GM04503 (cell line): ENCODE data around the gene RAC3.

Experiments used
- DNase-seq: peaks from one replicate; pipeline ENCODE4 v3.0.0-alpha.2; 2012; ENCODE audit warnings: low read depth

The RAC3 gene

DNA sequence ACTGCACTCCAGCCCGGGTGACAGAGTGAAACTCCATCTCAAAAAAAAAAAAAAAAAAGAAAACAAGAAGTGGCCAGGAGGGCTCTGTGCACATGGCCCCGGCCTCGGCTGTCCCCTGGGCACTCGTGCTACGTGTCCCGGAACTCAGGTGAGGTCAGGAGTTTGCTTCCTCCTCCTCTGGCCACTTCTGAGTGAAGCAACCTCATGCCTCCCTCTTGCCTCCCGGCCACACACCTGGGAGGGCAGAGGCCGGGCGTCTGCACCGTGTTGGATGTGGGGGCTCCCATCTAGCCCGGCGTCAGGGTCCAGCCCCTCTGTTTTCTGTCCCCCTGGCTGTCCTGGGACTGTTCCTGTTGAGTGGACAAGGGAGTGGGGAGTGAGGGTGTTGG lies 31.9 kb upstream of the RAC3 start:
- DNase-seq: no peak

GRCh38 chr17:81999976-82000802 lies 31.3 kb upstream of the RAC3 start:
- no peak for DNase-seq

- no peak for DNase-seq
These were observed 30.5 kb upstream of the RAC3 start for GRCh38 chr17:82000803-82001570.

DNA sequence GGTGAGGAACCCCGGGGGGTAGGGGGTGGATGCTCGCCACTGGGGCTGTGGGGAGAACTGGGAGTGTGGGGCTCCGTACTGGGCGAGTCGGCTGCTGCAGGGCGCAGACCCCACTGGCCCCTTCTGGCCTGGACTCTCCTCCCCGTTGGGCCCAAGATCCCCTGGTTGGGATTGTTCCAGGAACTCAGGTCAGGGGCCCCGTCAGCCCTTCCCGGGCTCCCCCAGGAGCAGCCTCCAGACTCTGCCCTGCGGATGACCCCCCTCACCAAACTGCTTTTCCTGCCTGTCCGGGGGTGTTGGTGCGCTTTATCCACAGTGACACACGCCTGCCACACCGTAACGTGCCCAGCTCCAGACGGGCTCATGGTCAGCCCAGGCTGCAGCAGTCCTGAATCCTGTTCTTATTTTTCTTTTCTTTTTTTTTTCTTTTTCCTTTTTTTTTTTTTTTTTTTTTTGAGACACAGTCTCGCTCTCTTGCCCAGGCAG lies 29.9 kb upstream of the RAC3 start:
- no peak for DNase-seq

DNA sequence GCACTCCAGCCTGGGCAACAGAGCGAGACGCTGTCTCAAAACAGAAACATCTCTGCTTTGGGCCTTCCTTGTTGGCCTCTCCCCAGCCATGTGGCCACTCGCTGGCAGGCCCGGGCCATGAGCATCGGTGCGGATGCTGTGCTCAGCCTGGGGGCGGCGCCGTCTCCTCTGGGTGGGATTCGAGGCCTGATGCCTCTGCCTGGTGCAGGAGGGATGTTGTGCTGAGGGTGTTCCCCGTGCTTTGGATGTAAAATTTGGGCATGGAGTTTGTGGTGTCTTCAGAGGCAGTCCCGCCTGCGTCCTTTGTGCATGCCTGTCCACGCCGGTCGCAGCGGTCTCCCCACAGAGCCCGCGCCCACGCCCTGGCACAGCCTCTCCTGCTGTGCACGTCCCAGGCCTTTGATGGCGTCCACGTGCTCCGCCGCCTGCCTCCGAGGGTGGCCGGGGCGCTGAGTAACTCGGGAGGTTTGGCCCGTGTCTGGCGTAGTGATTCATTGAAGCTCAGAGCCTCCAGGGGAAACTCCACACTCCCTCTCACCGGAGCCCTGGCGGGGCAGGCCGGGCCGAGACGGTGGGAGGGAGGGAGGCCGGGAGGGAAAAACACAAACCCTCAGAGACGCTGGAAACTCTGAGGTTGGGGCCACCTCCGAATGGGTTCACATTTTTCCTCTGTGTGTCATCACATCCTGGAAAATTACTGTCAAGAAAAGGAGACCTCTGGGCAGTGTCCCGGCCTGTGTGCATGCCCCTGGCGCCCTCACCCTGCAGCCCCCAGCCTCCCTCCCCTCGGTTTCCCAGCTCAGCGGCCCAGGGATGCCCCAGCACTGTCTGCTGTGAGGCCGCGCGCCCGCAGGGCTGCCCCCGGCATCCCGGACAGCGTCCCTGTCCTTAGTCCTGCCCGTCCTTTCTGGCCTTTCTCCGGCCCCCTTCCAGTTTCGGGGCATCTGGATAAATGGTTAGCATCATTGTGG lies 27.8 kb upstream of the RAC3 start:
- DNase-seq: peak; percentile 82

GRCh38 chr17:82004517-82005455 lies 26.7 kb upstream of the RAC3 start:
- no peak for DNase-seq

- no peak for DNase-seq
These were observed 25.7 kb upstream of the RAC3 start for GRCh38 chr17:82005701-82006348.

- DNase-seq: no peak
These were observed 24.8 kb upstream of the RAC3 start for GRCh38 chr17:82006468-82007227.

DNA sequence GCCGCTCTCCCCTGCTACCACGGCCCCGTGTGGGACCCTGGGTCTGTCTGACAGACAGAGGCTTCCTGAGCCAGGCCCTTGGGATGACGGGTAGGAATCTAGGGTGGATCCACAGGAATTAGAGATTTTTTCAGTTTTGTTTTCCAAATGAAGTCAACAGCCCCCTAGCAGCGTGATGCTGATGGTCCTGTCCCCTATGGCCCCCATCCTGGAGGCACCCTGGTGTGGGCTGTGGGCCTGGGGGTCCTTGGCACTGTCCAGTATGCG lies 24.3 kb upstream of the RAC3 start:
- no peak for DNase-seq

GRCh38 chr17:82007495-82008257 lies 23.8 kb upstream of the RAC3 start:
- DNase-seq: no peak

DNA sequence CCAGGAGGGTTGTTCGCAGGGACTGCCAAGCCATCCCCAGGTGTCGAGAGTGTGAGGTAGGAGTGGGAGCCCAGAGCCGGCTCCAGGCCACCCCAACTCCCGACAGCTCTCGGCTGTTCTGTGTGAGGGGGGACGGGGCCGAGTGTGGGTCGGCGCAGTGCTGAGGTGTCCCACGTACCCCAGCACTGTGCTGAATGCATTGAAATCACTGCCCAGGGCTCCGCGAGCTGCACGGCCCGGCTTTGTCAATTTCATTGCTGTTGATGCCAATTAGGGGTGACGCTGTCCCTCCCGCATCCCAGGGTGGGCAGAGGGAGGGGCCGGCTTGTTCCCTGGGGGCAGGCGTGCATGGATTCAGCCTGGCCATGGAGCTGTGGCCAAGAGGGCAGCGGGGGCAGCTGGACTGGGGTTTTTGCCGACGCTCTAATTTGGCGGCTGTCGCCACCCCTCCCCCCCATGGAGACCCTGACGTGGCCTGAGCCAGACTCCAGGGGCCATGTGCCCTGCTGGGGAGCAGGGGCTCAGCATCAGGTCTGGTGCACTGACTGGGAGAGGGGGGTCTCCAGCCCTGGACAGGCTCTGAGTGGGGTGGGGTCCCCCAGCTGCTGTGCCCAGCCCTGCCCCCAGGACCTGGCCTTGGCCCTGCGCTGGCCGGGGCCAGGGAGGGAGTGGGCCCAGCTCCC lies 23.1 kb upstream of the RAC3 start:
- no peak for DNase-seq

DNA sequence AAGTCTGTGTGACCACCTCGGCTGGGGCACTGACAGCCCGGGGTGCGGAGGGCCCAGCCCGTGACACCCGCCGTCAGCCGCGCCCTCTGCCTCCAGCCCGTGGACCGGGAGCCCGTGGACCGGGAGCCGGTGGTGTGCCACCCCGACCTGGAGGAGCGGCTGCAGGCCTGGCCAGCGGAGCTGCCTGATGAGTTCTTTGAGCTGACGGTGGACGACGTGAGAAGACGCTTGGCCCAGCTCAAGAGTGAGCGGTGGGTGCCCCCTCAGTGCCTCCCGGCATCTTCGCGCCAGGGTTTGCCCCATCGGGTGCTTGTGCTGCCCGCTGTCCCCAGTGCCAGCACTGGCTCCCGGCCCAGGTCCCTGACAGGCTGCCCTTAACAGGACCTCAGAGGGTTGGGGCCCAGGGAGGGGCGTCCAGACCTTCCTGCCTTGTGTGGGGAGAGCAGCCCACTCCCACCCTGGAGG lies 22.5 kb upstream of the RAC3 start:
- DNase-seq: no peak

DNA sequence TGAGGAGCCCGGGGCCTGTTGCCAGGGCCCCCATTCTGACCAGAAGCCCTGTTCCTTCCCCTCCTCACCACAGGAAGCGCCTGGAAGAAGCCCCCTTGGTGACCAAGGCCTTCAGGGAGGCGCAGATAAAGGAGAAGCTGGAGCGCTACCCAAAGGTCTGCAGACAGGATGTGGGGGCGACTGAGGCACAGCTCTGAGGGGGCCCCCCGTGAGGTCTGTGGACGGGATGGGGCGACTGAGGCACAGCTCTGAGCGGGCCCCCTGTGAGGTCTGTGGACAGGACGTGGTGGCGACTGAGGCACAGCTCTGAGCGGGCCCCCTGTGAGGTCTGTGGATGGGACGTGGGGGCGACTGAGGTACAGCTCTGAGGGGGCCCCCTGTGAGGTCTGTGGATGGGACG lies 22.1 kb upstream of the RAC3 start:
- no peak for DNase-seq

- DNase-seq: no peak
These were observed 20.6 kb upstream of the RAC3 start for GRCh38 chr17:82010575-82011525.

GRCh38 chr17:82011617-82012187 lies 19.8 kb upstream of the RAC3 start:
- DNase-seq: no peak

GRCh38 chr17:82012261-82012639 lies 19.2 kb upstream of the RAC3 start:
- no peak for DNase-seq
